ENCODE data around the gene RAB22A. TPM values are rescaled to one million over a fixed set of nuclear protein-coding genes. Genes with fewer than 3 reads are reported as not detected.

RAB22A gene
- total and polyA plus RNA-seq, 2 of the 4 experiments (the other 2 are of a cell fraction) = 8.2 to 8.4 TPM

- Histone ChIP-seq H3K14ac (replicated peaks; ENCODE audit: low read depth, low read length) (peak overlapping the region; percentile 92), H4K20me1 (ENCODE audit: insufficient read depth, low read length) (peaks cover 38% of the 10 kb centered on the region; the same call in 1 of the 2 replicates), H4K8ac (ENCODE audit: low read depth in 2 of 2, low read length in 2 of 2) (peak overlapping the region in 1 of 2 experiments; percentile 65; a peak in 1 of 4 replicates), H3K36me3 (ENCODE audit: control insufficient read depth, insufficient read depth, low read length) (peaks cover 15% of the 10 kb centered on the region), H2AFZ (replicated peaks; ENCODE audit: low read length, poor library complexity) (peak overlapping the region; percentile 21), H2BK120ac (ENCODE audit: low read depth, low read length) (peak overlapping the region; percentile 82), H3K9me3 (ENCODE audit: control insufficient read depth, insufficient read depth, low read length) (no peaks in the 10 kb centered on the region), H3K4me1 (ENCODE audit: control insufficient read depth, insufficient read depth, low read length) (peaks cover 19% of the 10 kb centered on the region), H3K9me1 (ENCODE audit: insufficient read depth, low read length) (peaks cover 40% of the 10 kb centered on the region), H3K4me2 (ENCODE audit: low read depth, low read length) (no peak overlapping the region; the same call in 1 of the 2 replicates), H4K91ac (ENCODE audit: insufficient read depth, low read depth, low read length) (peak overlapping the region; percentile 76), H3K79me1 (ENCODE audit: low read depth in 1 of 2, low read length in 2 of 2) (peaks cover 63 to 89% of the 10 kb centered on the region in 2 experiments), H2BK20ac (ENCODE audit: low read depth, low read length) (peak overlapping the region; percentile 81), H3K56ac (ENCODE audit: extremely low read depth, insufficient read depth, low read length) (no peak overlapping the region; the same call in 1 of the 2 replicates), H3K4ac (ENCODE audit: low read depth, low read length) (peak overlapping the region; percentile 86), H3K27ac (ENCODE audit: insufficient read depth, low read length) (0 out of 2 replicates have a peak overlapping the region, but pooled peaks have one; percentile 36), H3K9ac (ENCODE audit: low read depth, low read length) (no peak overlapping the region), H3K23ac (ENCODE audit: low read depth, low read length) (peak overlapping the region; percentile 71; the same call in 1 of the 2 replicates), H3K18ac (ENCODE audit: low read depth, low read length) (no peak overlapping the region), H2BK5ac (ENCODE audit: low read depth, low read length, poor library complexity, severe bottlenecking) (peak overlapping the region; percentile 84), H2AK9ac (replicated peaks; ENCODE audit: low read depth, low read length, poor library complexity) (peak overlapping the region; percentile 88), H4K5ac (ENCODE audit: low read depth, low read length) (no peak overlapping the region; the same call in 1 of the 2 replicates), H2BK15ac (ENCODE audit: low read depth, low read length) (peak overlapping the region; percentile 58; the same call in 1 of the 3 replicates), H3K4me3 (ENCODE audit: insufficient read depth, low read depth, low read length) (no peak overlapping the region), H2AK5ac (ENCODE audit: low read depth, low read length) (peak overlapping the region; percentile 93), H3K27me3 (ENCODE audit: control insufficient read depth, insufficient read depth, low read length) (no peaks in the 10 kb centered on the region)
- ATAC-seq (ENCODE audit: low read depth) (peak; percentile 53), DNase-seq (peak; percentile 67)
- BruUV-seq (replicated peaks) = no TSS peak
- CTCF ChIA-PET = interaction anchor here (0.5 to 0.6 kb wide), 3 partner anchors 525 to 836 kb away, joined by 3 to 5 read pairs (median 3); no protein-coding TSS in a partner anchor
- POLR2A ChIA-PET (ENCODE audit: unreplicated experiment) = no interaction called here
- dilution Hi-C loops (cut with HindIII; ENCODE audit: low sequenced_read_pairs, unreplicated experiment) = no loop called here
- no CpG with 5 or more reads among the region's 3 CpGs for WGBS, 2 experiments (ENCODE audit: extremely low coverage in 2 of 2, insufficient read length in 1 of 2)
- intact Hi-C loops (cut with micrococcal nuclease) = no loop called here
- TF ChIP-seq MAFK (IDR thresholded peaks at IDR 0.05; ENCODE audit: low read depth, low read length) = peak; percentile 16; the same call in 1 of the 2 replicates
- TF ChIP-seq CHD1 (IDR thresholded peaks at IDR 0.05; ENCODE audit: low read depth, low read length) = no peak
- in situ Hi-C loops (cut with MboI; ENCODE audit: low sequenced_read_pairs) = no loop called here
Observed at GRCh38 chr20:58342104-58342945, 32.8 kb downstream of the RAB22A start.

Measured in IMR-90 (cell line).